ENCODE data around the gene IFI27. TPM values are rescaled to one million over a fixed set of nuclear protein-coding genes. Genes with fewer than 3 reads are reported as not detected.
A peak's percentile ranks its signal among the peaks of the same experiment; 100 is the strongest.

The IFI27 gene
- total and polyA plus RNA-seq, 12 donors: 15.9 to 1,446 (median 373) TPM

GRCh38 chr14:94113908-94114588, 3.5 kb downstream of the IFI27 start:
- 49 to 65% (median 60%) methylated on average over 5 of the region's 5 CpGs for WGBS, 4 donors
- Histone ChIP-seq H3K4me3 (no peak overlapping the region), H3K9me3 (replicated peaks in 1 of 3) (no peaks in the 10 kb centered on the region), H3K27ac (peak overlapping the region in 4 of 5 donors; percentile 58 to 96 (median 72)), H3K27me3 (no peaks in the 10 kb centered on the region), H3K4me1 (replicated peaks in 1 of 2) (peaks cover 49 to 53% of the 10 kb centered on the region in 2 donors), H3K36me3 (replicated peaks in 1 of 2) (no peaks in the 10 kb centered on the region)
- intact Hi-C loops (cut with DNase I): no loop called here
- no peak for TF ChIP-seq CTCF (IDR thresholded peaks at IDR 0.05)
- no peak for TF ChIP-seq POLR2A (IDR thresholded peaks at IDR 0.05)
- DNase-seq: peak in 2 of 7 donors; percentile 15 to 48

GRCh38 chr14:94114589-94115057, 4.1 kb downstream of the IFI27 start:
- peaks cover 48 to 52% of the 10 kb centered on the region in 2 donors for H3K4me1 ChIP-seq (replicated peaks in 1 of 2)
- TF ChIP-seq POLR2A (IDR thresholded peaks at IDR 0.05): no peak
- TF ChIP-seq CTCF (IDR thresholded peaks at IDR 0.05): no peak
- H3K27me3 ChIP-seq: no peaks in the 10 kb centered on the region
- peak in 5 of 7 donors; percentile 31 to 52 (median 42) for DNase-seq
- H3K4me3 ChIP-seq: no peak overlapping the region
- peak overlapping the region in 4 of 5 donors; percentile 58 to 96 (median 72) for H3K27ac ChIP-seq
- no peaks in the 10 kb centered on the region for H3K36me3 ChIP-seq (replicated peaks in 1 of 2)
- WGBS, 4 donors: 32 to 43% (median 34%) methylated on average over 5 of the region's 5 CpGs
- no peaks in the 10 kb centered on the region for H3K9me3 ChIP-seq (replicated peaks in 1 of 3)
- intact Hi-C loops (cut with DNase I): no loop called here

GRCh38 chr14:94115058-94115591, 4.6 kb downstream of the IFI27 start:
- peak; percentile 42 to 84 (median 65) for DNase-seq

More at GRCh38 chr14:94115058-94115591, 4.6 kb downstream of the IFI27 start:
- H3K4me1 ChIP-seq (replicated peaks in 1 of 2): peaks cover 43 to 47% of the 10 kb centered on the region in 2 donors
- no peaks in the 10 kb centered on the region for H3K9me3 ChIP-seq (replicated peaks in 1 of 3)
- 0 to 32% (median 12%) methylated on average over 3 to 4 of the region's 4 CpGs for WGBS, 4 donors
- TF ChIP-seq POLR2A (IDR thresholded peaks at IDR 0.05): peak in 1 of 2 donors; percentile 39
- TF ChIP-seq CTCF (IDR thresholded peaks at IDR 0.05): no peak
- H3K27ac ChIP-seq: peak overlapping the region in 4 of 5 donors; percentile 58 to 96 (median 72)
- no peaks in the 10 kb centered on the region for H3K27me3 ChIP-seq
- no peak overlapping the region for H3K4me3 ChIP-seq
- no peaks in the 10 kb centered on the region for H3K36me3 ChIP-seq (replicated peaks in 1 of 2)
- intact Hi-C loops (cut with DNase I): no loop called here

Measured in adrenal gland (tissue), 12 donors.